ENCODE results near the gene IQCC.

IQCC gene

DNA sequence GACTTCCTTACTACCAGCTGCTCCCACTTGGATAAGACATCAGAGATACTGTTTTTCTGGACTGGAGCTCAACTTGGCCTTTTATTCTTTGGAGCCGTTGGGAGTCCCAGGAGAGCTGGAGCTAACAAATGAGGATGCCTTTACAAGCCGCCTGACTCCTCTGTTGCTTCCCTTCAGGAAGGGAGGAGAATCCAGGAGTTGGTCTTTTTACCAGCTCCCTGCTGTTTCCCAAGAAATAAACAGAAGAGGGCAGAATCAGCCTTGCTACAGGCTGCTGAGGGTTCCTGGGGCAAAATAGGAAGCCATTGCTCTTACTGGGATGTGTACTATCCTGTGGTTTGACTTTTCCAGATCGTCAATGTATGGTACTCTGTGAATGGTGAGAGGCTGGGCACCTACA is 18.2 kb downstream of the IQCC start:
- DNase-seq (ENCODE audit: extremely low read depth, insufficient read length), result no peak
- Histone ChIP-seq H3K27me3 (replicated peaks; ENCODE audit: control insufficient read depth, insufficient read depth, low read length) (no peaks in the 10 kb centered on the region), H3K36me3 (ENCODE audit: control insufficient read depth, insufficient read depth, low read length) (peaks cover 18% of the 10 kb centered on the region), H3K4me3 (replicated peaks; ENCODE audit: low read depth, low read length) (peak overlapping the region; percentile 85; the same call in 1 of the 2 replicates)
- TF ChIP-seq, protein P1, sequence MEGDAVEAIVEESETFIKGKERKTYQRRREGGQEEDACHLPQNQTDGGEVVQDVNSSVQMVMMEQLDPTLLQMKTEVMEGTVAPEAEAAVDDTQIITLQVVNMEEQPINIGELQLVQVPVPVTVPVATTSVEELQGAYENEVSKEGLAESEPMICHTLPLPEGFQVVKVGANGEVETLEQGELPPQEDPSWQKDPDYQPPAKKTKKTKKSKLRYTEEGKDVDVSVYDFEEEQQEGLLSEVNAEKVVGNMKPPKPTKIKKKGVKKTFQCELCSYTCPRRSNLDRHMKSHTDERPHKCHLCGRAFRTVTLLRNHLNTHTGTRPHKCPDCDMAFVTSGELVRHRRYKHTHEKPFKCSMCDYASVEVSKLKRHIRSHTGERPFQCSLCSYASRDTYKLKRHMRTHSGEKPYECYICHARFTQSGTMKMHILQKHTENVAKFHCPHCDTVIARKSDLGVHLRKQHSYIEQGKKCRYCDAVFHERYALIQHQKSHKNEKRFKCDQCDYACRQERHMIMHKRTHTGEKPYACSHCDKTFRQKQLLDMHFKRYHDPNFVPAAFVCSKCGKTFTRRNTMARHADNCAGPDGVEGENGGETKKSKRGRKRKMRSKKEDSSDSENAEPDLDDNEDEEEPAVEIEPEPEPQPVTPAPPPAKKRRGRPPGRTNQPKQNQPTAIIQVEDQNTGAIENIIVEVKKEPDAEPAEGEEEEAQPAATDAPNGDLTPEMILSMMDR (IDR thresholded peaks at IDR 0.05; ENCODE audit: insufficient read depth, low read length, poor library complexity, severe bottlenecking), result no peak

DNA sequence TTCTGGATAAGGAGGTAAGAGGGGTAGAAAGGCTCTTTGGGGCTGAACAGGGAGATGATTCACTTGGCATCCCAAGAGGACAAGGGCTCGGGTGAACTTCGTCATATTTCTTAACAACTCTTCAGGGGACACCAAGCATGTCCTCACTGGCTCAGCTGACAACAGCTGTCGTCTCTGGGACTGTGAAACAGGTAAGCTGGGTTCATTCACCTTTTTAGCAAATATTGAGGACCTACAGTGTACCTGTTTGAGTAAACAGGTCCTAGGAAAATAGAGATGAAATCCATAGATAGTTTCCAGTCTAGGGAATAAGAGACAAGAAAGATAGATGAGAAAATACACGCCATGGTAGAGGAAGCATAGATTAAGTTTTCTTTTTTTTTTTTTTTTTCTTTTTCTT is 18.8 kb downstream of the IQCC start:
- TF ChIP-seq, protein P1 (IDR thresholded peaks at IDR 0.05; ENCODE audit: insufficient read depth, low read length, poor library complexity, severe bottlenecking), result no peak

DNA sequence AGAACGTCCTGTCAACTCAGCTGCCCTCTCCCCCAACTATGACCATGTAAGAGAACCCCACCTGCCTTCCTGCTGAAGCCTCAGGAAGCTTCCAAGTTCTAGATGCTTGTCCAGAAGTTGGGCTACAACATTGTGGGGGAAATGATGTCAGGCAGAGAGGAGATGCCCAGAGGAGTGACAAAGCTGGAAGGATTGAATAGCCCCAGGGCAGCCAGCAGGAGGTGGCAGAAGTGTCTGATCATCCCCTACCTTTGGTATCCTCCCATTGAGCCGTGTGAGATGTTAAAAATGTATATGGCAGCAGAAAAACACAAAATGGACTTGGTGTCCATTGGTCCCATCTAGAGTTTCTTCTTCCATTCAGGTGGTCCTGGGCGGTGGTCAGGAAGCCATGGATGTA is 23.3 kb downstream of the IQCC start:
- TF ChIP-seq, protein P1 (IDR thresholded peaks at IDR 0.05; ENCODE audit: insufficient read depth, low read length, poor library complexity, severe bottlenecking), result no peak
- Histone ChIP-seq H3K27me3 (replicated peaks; ENCODE audit: control insufficient read depth, insufficient read depth, low read length) (no peaks in the 10 kb centered on the region), H3K36me3 (ENCODE audit: control insufficient read depth, insufficient read depth, low read length) (peaks cover 28% of the 10 kb centered on the region), H3K4me3 (replicated peaks; ENCODE audit: low read depth, low read length) (no peak overlapping the region)
- DNase-seq (ENCODE audit: extremely low read depth, insufficient read length), result no peak

More for the DNA sequence above, 18.8 kb downstream of the IQCC start:
- H3K36me3 ChIP-seq (ENCODE audit: control insufficient read depth, insufficient read depth, low read length), result peaks cover 22% of the 10 kb centered on the region
- no peaks in the 10 kb centered on the region for H3K27me3 ChIP-seq (replicated peaks; ENCODE audit: control insufficient read depth, insufficient read depth, low read length)
- DNase-seq (ENCODE audit: extremely low read depth, insufficient read length), result no peak
- no peak overlapping the region for H3K4me3 ChIP-seq (replicated peaks; ENCODE audit: low read depth, low read length)

DNA sequence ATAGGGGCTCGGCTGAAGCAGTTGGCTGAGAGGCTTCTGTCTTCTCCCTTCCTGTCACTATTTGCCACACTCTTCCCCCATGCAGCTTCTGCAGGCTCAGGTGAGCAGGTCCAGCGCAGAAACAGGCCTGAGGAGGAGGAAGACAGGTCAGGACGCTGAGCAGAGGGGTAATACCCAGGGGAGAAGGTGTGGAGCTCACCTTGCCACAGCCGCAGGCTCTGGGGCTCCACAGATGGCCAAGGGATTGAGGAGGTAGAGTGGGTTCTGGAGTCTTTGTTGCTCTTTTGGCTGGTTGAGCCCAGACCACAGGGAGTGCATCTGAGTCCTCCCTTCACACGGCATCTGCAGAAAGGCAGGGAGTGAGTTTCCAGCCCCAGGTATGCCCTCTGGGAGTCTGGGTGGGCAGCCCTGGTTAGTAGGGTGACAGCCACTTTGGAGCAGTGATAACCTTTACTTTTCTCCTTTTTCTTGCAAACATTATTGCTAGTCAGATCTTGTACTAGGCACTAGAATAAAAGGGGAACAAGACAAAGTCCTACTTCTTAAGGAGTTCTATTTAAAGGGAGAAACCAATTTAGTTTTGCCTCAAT is 26.5 kb downstream of the IQCC start:
- peaks cover 19% of the 10 kb centered on the region for H3K36me3 ChIP-seq (ENCODE audit: control insufficient read depth, insufficient read depth, low read length)
- no peaks in the 10 kb centered on the region for H3K27me3 ChIP-seq (replicated peaks; ENCODE audit: control insufficient read depth, insufficient read depth, low read length)
- no peak overlapping the region for H3K4me3 ChIP-seq (replicated peaks; ENCODE audit: low read depth, low read length)

DNA sequence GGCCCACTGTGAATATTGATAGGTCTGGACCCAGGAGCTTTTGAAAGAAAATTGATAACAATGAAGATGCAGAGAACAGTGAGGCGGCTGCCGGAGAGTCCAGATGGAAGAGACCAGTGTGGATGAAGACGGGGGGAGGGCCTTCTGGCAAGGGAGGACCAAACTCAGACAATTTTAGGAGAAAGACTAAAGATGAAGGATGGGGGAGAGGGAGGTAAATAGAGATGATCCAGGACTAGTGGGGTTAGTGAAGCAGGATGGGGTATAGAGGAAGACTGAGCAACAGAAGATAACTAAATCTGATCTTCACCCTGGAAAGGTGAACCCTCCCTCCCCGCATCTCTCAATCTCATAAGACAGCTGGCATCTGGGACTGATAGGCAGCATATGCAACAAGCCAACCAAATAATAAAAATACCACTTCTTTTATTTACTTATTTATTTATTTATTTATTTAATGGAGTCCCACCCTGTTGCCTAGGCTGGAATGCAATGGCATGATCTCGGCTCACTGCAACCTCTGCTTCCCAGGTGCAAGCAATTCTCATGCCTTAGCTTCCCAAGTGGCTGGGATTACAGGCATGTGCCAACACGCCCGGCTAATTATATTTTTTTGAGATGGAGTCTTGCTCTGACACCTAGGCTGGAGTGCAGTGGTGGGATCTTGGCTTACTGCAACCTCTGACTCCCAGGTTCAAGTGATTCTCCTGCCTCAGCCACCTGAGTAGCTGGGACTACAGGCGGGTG is 27.3 kb downstream of the IQCC start:
- no peak for DNase-seq (ENCODE audit: extremely low read depth, insufficient read length)
- TF ChIP-seq, protein P1 (IDR thresholded peaks at IDR 0.05; ENCODE audit: insufficient read depth, low read length, poor library complexity, severe bottlenecking), result no peak
- H3K27me3 ChIP-seq (replicated peaks; ENCODE audit: control insufficient read depth, insufficient read depth, low read length), result no peaks in the 10 kb centered on the region
- H3K36me3 ChIP-seq (ENCODE audit: control insufficient read depth, insufficient read depth, low read length), result peaks cover 19% of the 10 kb centered on the region
- no peak overlapping the region for H3K4me3 ChIP-seq (replicated peaks; ENCODE audit: low read depth, low read length)

More for the DNA sequence above, 26.5 kb downstream of the IQCC start:
- TF ChIP-seq, protein P1 (IDR thresholded peaks at IDR 0.05; ENCODE audit: insufficient read depth, low read length, poor library complexity, severe bottlenecking), result no peak
- DNase-seq (ENCODE audit: extremely low read depth, insufficient read length), result no peak

All from GM06990 (cell line).